Stimulated activated CD4-positive, alpha-beta T cell treated with anti-CD3 and anti-CD28 coated beads, Interleukin-2, amount 100 ng/mL, for 4 hours (primary cell): Measurements from ENCODE around the gene FBLN5.

Experiments used
- DNase-seq: peaks from one replicate; pipeline ENCODE4 v3.0.0-alpha.2; 2020; ENCODE audit warnings: low read depth

Gene FBLN5

GRCh38 chr14:91945751-91946621, 1.5 kb downstream of the FBLN5 start:
- no peak for DNase-seq

- DNase-seq, result no peak
Observed at GRCh38 chr14:91942946-91943345, 4.5 kb downstream of the FBLN5 start.

GRCh38 chr14:91942128-91942527, 5.4 kb downstream of the FBLN5 start:
- DNase-seq, result no peak

GRCh38 chr14:91940209-91940608, 7.3 kb downstream of the FBLN5 start:
- no peak for DNase-seq

- DNase-seq, result no peak
Observed at GRCh38 chr14:91935586-91935985, 11.9 kb downstream of the FBLN5 start.

- no peak for DNase-seq
Observed at GRCh38 chr14:91934554-91935285, 12.8 kb downstream of the FBLN5 start.

GRCh38 chr14:91931478-91932088, 15.9 kb downstream of the FBLN5 start:
- no peak for DNase-seq

GRCh38 chr14:91929700-91930099, 17.8 kb downstream of the FBLN5 start:
- DNase-seq, result no peak

- DNase-seq, result no peak
Observed at GRCh38 chr14:91927800-91928199, 19.7 kb downstream of the FBLN5 start.

- DNase-seq, result no peak
Observed at GRCh38 chr14:91927191-91927590, 20.3 kb downstream of the FBLN5 start.

- no peak for DNase-seq
Observed at GRCh38 chr14:91926131-91926890, 21.2 kb downstream of the FBLN5 start.

GRCh38 chr14:91925727-91926121, 21.8 kb downstream of the FBLN5 start:
- no peak for DNase-seq

GRCh38 chr14:91925001-91925726, 22.3 kb downstream of the FBLN5 start:
- DNase-seq, result no peak

GRCh38 chr14:91920526-91920925, 27.0 kb downstream of the FBLN5 start:
- DNase-seq, result no peak

GRCh38 chr14:91919814-91920213, 27.7 kb downstream of the FBLN5 start:
- no peak for DNase-seq

GRCh38 chr14:91918186-91918883, 29.2 kb downstream of the FBLN5 start:
- DNase-seq, result no peak

GRCh38 chr14:91912035-91912434, 35.5 kb downstream of the FBLN5 start:
- DNase-seq, result no peak

- peak; percentile 29 for DNase-seq
Observed at GRCh38 chr14:91911474-91912032, 35.9 kb downstream of the FBLN5 start.

- DNase-seq, result no peak
Observed at GRCh38 chr14:91910196-91910595, 37.3 kb downstream of the FBLN5 start.

- DNase-seq, result no peak
Observed at GRCh38 chr14:91906374-91906773, 41.1 kb downstream of the FBLN5 start.
